IPS-20b (cell line): ENCODE measurements around the gene ZNF726.
"Not testable (repeated sequence)": the region's sequence is repeated elsewhere in the genome, so short reads cannot be mapped to it uniquely, and the experiment has no call there.

Source experiments
- H3K27ac ChIP-seq: one replicate; pipeline ENCODE4 v1.5.1; 2013; ENCODE audit warnings: low read length
- H3K27me3 ChIP-seq: 2 replicates; pipeline ENCODE4 v1.6.1; 2013; ENCODE audit warnings: mild to moderate bottlenecking, low read length, inconsistent platforms; ENCODE audit not compliant: insufficient read depth
- H3K36me3 ChIP-seq: 2 replicates; pipeline ENCODE4 v1.6.1; 2013; ENCODE audit warnings: low read depth, mild to moderate bottlenecking, inconsistent platforms, low read length, moderate library complexity; ENCODE audit not compliant: insufficient read depth
- H3K4me1 ChIP-seq: 2 replicates; pipeline ENCODE4 v1.6.1; 2013; ENCODE audit warnings: mild to moderate bottlenecking, control low read depth, inconsistent platforms, low read length, moderate library complexity; ENCODE audit not compliant: insufficient read depth
- H3K4me3 ChIP-seq: 2 replicates; pipeline ENCODE4 v1.5.1; 2013; ENCODE audit warnings: mild to moderate bottlenecking, low read length, inconsistent platforms
- H3K9ac ChIP-seq: 2 replicates; pipeline ENCODE4 v1.6.1; 2013; ENCODE audit warnings: low read depth, mild to moderate bottlenecking, inconsistent platforms, low read length, moderate library complexity
- H3K9me3 ChIP-seq: 2 replicates; pipeline ENCODE4 v1.6.1; 2013; ENCODE audit warnings: mild to moderate bottlenecking, low read depth, low read length, inconsistent platforms; ENCODE audit not compliant: insufficient read depth

ZNF726 gene

GRCh38 chr19:23914402-23915286 is at the start of gene ZNF726:
Gene ZNF726, plus strand, starts transcription at chr19:23914886. Its CDS starts 109 bp downstream, at chr19:23914995.
- peak within 1 kb of the TSS; percentile 85; the same call in 1 of the 2 replicates for H3K9ac ChIP-seq
- H3K27ac ChIP-seq = no peak within 1 kb of the TSS

GRCh38 chr19:23867895-23868294 is 46.8 kb upstream of the ZNF726 start:
- Histone ChIP-seq H3K9ac (no peak overlapping the region), H3K27me3 (no peaks in the 10 kb centered on the region), H3K36me3 (no peaks in the 10 kb centered on the region), H3K9me3 (peaks cover 80% of the 10 kb centered on the region), H3K4me3 (no peak overlapping the region), H3K4me1 (no peaks in the 10 kb centered on the region), H3K27ac (no peak overlapping the region)

More at GRCh38 chr19:23914402-23915286, at the start of gene ZNF726:
- Histone ChIP-seq H3K9me3 (peaks cover 80% of the 10 kb centered on the region), H3K4me1 (no peaks in the 10 kb centered on the region), H3K27me3 (no peaks in the 10 kb centered on the region), H3K4me3 (peak within 1 kb of the TSS; percentile 79; the same call in 1 of the 2 replicates), H3K36me3 (no peaks in the 10 kb centered on the region; the same call in 1 of the 2 replicates)

- Histone ChIP-seq H3K9me3 (peaks cover 79% of the 10 kb centered on the region), H3K36me3 (no peaks in the 10 kb centered on the region), H3K27me3 (no peaks in the 10 kb centered on the region), H3K4me1 (no peaks in the 10 kb centered on the region), H3K4me3 (no peak overlapping the region), H3K9ac (no peak overlapping the region), H3K27ac (no peak overlapping the region)
These were observed 46.1 kb upstream of the ZNF726 start for GRCh38 chr19:23868630-23869029.

GRCh38 chr19:23872282-23872919 is 42.3 kb upstream of the ZNF726 start:
- Histone ChIP-seq H3K27ac (no peak overlapping the region), H3K36me3 (no peaks in the 10 kb centered on the region), H3K27me3 (no peaks in the 10 kb centered on the region), H3K9ac (no peak overlapping the region), H3K4me1 (no peaks in the 10 kb centered on the region), H3K4me3 (no peak overlapping the region), H3K9me3 (peaks cover 85% of the 10 kb centered on the region)

- H3K36me3 ChIP-seq = no peaks in the 10 kb centered on the region
These were observed 38.4 kb upstream of the ZNF726 start for GRCh38 chr19:23876261-23876660.

GRCh38 chr19:23876756-23877155 is 37.9 kb upstream of the ZNF726 start:
- H3K27me3 ChIP-seq, H3K36me3 ChIP-seq, H3K4me3 ChIP-seq, H3K4me1 ChIP-seq, H3K9ac ChIP-seq, H3K27ac ChIP-seq: not testable (repeated sequence)
- H3K9me3 ChIP-seq = peaks cover 79% of the 10 kb centered on the region

More at GRCh38 chr19:23876261-23876660, 38.4 kb upstream of the ZNF726 start:
- Histone ChIP-seq H3K27me3 (no peaks in the 10 kb centered on the region), H3K9me3 (peaks cover 81% of the 10 kb centered on the region), H3K9ac (no peak overlapping the region), H3K4me3 (no peak overlapping the region), H3K27ac (no peak overlapping the region), H3K4me1 (no peaks in the 10 kb centered on the region)

- Histone ChIP-seq H3K4me1 (no peaks in the 10 kb centered on the region), H3K4me3 (no peak overlapping the region), H3K27ac (no peak overlapping the region), H3K27me3 (no peaks in the 10 kb centered on the region), H3K9ac (no peak overlapping the region), H3K9me3 (peaks cover 84% of the 10 kb centered on the region), H3K36me3 (no peaks in the 10 kb centered on the region)
These were observed 32.2 kb upstream of the ZNF726 start for GRCh38 chr19:23882493-23882892.

GRCh38 chr19:23884363-23884762 is 30.3 kb upstream of the ZNF726 start:
- Histone ChIP-seq H3K27ac (no peak overlapping the region), H3K36me3 (no peaks in the 10 kb centered on the region), H3K27me3 (no peaks in the 10 kb centered on the region), H3K9me3 (peaks cover 88% of the 10 kb centered on the region), H3K4me3 (no peak overlapping the region), H3K4me1 (no peaks in the 10 kb centered on the region), H3K9ac (no peak overlapping the region)

GRCh38 chr19:23887642-23888041 is 27.0 kb upstream of the ZNF726 start:
- H3K9me3 ChIP-seq = peaks cover 72% of the 10 kb centered on the region
- no peak overlapping the region for H3K9ac ChIP-seq
- H3K4me3 ChIP-seq = no peak overlapping the region
- H3K4me1 ChIP-seq = no peaks in the 10 kb centered on the region
- H3K27ac ChIP-seq = no peak overlapping the region
- H3K36me3 ChIP-seq = no peaks in the 10 kb centered on the region
- no peaks in the 10 kb centered on the region for H3K27me3 ChIP-seq

GRCh38 chr19:23896096-23896495 is 18.6 kb upstream of the ZNF726 start:
- H3K9ac ChIP-seq, H3K27ac ChIP-seq, H3K4me3 ChIP-seq, H3K36me3 ChIP-seq, H3K27me3 ChIP-seq, H3K4me1 ChIP-seq: not testable (repeated sequence)
- peaks cover 47% of the 10 kb centered on the region for H3K9me3 ChIP-seq

- H3K36me3 ChIP-seq = no peaks in the 10 kb centered on the region
- no peak overlapping the region for H3K9ac ChIP-seq
- H3K27me3 ChIP-seq = no peaks in the 10 kb centered on the region
- no peaks in the 10 kb centered on the region for H3K4me1 ChIP-seq
- H3K9me3 ChIP-seq = peaks cover 55% of the 10 kb centered on the region
- no peak overlapping the region for H3K4me3 ChIP-seq
- no peak overlapping the region for H3K27ac ChIP-seq
These were observed 17.8 kb upstream of the ZNF726 start for GRCh38 chr19:23896912-23897311.

- H3K4me3 ChIP-seq = no peak overlapping the region
- H3K36me3 ChIP-seq = no peaks in the 10 kb centered on the region
- no peak overlapping the region for H3K9ac ChIP-seq
- peaks cover 92% of the 10 kb centered on the region for H3K9me3 ChIP-seq
- no peaks in the 10 kb centered on the region for H3K4me1 ChIP-seq
- H3K27ac ChIP-seq = no peak overlapping the region
- no peaks in the 10 kb centered on the region for H3K27me3 ChIP-seq
These were observed 13.3 kb upstream of the ZNF726 start for GRCh38 chr19:23901360-23901759.
